ENCODE measurements around the gene SIRPD.
A peak's percentile ranks its signal among the peaks of the same experiment; 100 is the strongest.

SIRPD gene

DNA sequence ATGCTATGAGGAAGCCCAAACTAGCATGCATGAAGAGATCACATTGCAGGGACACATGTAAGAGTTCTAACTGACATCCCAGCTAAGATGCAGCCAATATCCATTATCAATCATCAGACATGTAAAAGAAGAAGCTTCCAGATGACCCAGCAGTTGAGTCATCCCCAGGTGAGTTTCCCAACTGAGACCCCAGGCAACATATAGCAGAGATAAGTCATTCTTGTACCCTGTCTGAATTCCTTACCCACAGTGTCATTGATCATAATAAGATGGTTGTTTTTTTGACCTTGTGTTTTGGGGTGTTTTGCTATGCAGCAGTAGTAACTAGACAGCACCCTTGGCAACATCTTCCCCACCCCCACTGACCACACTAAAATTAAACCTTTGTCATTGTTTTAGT, 18.9 kb downstream of the SIRPD start:
- DNase-seq (ENCODE audit: low read depth in 3 of 3, low spot score in 1 of 3) = no peak

GRCh38 chr20:1537731-1538058, 19.8 kb downstream of the SIRPD start:
- DNase-seq (ENCODE audit: low read depth in 3 of 3, low spot score in 1 of 3) = no peak

DNA sequence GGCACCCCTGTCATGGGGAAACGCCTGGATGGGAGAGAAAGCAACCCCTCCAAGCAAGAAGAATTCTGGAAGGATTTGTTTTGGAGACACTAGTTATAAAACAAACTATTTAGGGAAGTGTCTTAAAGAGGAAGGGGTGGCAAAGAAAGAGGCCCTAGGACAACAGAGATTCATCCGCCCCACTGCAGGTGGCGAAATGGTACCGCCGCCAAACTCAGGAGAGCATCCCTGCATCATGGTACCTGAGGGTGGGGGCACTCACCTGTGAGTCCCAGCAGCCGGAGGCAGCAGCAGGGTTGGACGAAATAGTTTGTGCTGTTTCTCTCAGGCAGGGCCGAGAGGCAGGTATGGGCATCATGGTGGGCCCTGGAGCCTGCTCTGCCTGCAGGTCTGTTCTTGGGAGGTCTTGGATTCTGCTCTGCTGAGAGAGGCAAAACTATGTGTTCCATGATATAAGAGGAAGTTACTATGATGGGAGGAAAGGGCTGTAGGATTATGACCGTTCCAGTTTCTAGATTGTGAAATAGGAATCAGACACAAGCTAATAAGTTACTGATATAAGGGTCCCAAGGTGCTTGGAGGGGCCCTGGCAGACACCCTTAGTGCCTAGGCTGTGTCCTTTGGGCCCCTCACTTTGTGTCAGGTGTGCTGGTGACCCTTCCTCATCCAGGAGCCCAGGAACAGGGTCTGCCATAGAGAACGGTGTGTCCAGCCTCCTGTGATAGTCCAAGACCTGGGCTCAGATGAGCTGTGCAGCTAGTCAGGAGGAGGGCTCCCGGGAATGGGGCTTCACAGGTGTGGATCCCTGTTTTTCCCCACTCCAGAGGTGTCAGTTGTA, 20.4 kb downstream of the SIRPD start:
- no peak for DNase-seq (ENCODE audit: low read depth in 3 of 3, low spot score in 1 of 3)

GRCh38 chr20:1535420-1536175, 21.9 kb downstream of the SIRPD start:
- DNase-seq (ENCODE audit: low read depth in 3 of 3, low spot score in 1 of 3) = no peak

DNA sequence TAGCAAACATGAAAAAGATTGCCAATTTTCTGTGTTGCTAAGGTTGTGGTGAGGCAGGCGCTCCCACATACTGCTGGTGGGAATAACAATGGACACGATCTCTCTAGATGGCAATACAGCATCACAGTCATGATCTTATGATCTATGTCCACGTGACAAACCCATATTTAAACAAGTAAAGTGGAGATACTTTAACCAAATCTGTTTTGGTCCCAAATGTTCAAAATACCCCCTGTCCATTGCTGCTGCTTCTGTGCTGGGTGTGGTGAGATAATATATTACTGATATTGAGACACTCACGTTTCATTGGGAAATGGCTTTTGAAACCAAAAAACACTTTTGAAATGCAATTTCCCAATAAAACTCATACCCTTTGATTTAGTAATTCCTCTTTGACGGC, 23.0 kb downstream of the SIRPD start:
- DNase-seq (ENCODE audit: low read depth in 3 of 3, low spot score in 1 of 3) = no peak

DNA sequence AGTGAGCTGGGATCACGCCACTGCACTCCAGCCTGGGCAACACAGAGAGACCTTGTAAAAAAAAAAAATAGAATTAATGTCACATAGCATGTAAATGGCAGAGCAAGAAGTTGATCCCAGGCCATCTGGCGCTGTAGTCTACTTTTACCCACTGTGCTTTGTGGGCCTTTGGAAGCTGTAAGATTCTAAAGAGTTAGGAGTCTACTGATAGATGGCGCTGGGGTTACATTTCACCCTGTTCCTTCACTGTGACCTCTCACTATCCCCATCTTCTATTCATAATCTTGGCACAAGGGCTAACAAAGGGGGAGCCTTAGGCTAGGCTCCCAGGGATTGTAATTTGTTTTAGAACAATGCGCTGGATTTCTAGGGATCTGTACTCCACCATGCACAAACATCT, 24.4 kb downstream of the SIRPD start:
- no peak for DNase-seq (ENCODE audit: low read depth in 3 of 3, low spot score in 1 of 3)

- no peak for DNase-seq (ENCODE audit: low read depth in 3 of 3, low spot score in 1 of 3)
Observed at GRCh38 chr20:1528811-1529210, 28.7 kb downstream of the SIRPD start.

- no peak for DNase-seq (ENCODE audit: low read depth in 3 of 3, low spot score in 1 of 3)
Observed at GRCh38 chr20:1527923-1528322, 29.6 kb downstream of the SIRPD start.

GRCh38 chr20:1526896-1527295, 30.6 kb downstream of the SIRPD start:
- no peak for DNase-seq (ENCODE audit: low read depth in 3 of 3, low spot score in 1 of 3)

GRCh38 chr20:1526310-1526709, 31.2 kb downstream of the SIRPD start:
- no peak for DNase-seq (ENCODE audit: low read depth in 3 of 3, low spot score in 1 of 3)

DNA sequence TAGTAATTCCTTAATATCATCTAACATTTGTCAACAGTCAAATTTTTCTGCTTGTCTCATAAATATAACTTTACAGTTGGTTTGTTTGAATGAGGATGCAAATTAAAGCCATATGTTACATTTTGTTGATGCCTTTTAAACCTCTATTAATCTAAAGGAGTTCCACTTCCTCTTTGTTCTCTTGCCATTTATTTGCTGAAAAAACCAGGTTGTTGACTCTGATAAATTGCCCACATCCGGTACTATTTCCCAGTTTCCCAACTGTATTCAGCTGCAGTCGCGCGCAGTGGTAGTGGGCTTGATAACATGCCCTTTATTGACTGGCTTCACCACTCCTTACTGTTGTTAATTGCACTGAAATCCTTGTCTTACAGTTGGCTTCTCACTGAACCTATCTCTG, 33.5 kb downstream of the SIRPD start:
- DNase-seq (ENCODE audit: low read depth in 3 of 3, low spot score in 1 of 3) = no peak

DNA sequence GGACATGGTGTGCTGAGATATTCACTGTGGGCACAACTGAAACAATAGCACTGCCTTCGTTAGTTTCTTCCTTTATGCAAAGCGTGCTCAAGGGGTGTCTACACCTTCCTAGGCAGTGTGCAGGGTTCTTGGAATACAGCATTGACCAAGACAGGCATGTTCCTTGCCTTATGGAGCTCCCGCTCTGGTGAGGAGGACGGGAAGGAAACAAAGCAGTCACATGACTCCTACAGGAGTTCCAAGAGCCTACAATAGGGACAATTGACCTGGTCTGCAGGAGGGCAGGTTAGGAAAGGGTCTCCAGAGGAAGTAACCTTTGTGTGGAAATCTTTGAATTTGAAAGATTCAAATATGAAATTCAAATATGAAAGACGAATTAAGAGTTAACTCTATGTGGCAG, 40.5 kb downstream of the SIRPD start:
- DNase-seq (ENCODE audit: low read depth in 3 of 3, low spot score in 1 of 3) = no peak

GRCh38 chr20:1513801-1514200, 43.7 kb downstream of the SIRPD start:
- DNase-seq (ENCODE audit: low read depth in 3 of 3, low spot score in 1 of 3) = no peak

GRCh38 chr20:1509237-1509636, 48.3 kb downstream of the SIRPD start:
- DNase-seq (ENCODE audit: low read depth in 3 of 3, low spot score in 1 of 3) = no peak

DNA sequence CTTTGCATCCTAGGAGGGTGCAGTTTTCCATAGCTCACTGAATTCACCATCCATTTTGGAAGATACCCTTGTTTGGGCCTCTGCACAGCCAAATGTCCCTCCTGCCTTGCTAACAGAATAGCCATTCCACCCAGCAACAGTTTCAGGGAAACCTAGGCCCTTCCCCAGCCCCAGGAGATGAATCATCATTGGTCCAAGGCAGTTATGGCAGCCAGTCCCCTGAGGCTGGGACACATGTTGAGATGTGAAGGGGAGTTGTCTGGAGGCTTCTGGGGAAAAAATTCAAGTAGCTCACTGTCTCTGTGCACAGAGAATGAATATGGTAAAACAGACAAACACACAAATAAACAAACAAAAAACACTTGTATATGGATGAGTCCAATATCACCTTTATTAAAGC, 48.9 kb downstream of the SIRPD start:
- no peak for DNase-seq (ENCODE audit: low read depth in 3 of 3, low spot score in 1 of 3)

DNA sequence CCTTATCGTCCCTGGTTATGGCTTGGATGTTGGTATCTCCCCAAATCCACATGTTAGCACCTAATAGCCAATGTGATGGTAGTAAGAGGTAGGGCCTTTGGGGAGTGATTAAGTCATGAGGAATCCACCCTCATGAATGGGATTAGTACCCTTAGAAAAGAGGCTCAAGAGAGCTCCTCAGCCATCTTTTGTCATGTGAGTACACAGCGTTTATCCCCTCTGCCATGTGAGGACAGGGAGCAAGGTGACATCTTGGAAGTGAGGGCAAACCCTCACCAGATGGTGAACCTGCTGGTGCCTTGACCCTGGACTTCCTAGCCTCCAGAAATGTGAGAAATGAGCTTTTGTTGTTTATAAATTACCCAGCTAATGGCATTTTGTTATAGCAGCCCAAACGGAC, 50.2 kb downstream of the SIRPD start:
- no peak for DNase-seq (ENCODE audit: low read depth in 3 of 3, low spot score in 1 of 3)

- no peak for DNase-seq (ENCODE audit: low read depth in 3 of 3, low spot score in 1 of 3)
Observed at GRCh38 chr20:1505871-1506270, 51.6 kb downstream of the SIRPD start.

GRCh38 chr20:1505361-1505760, 52.1 kb downstream of the SIRPD start:
- DNase-seq (ENCODE audit: low read depth in 3 of 3, low spot score in 1 of 3) = no peak

- DNase-seq (ENCODE audit: low read depth in 3 of 3, low spot score in 1 of 3) = peak; percentile 45 to 54 (median 47)
Observed at GRCh38 chr20:1503564-1504227, 53.8 kb downstream of the SIRPD start.

- no peak for DNase-seq (ENCODE audit: low read depth in 3 of 3, low spot score in 1 of 3)
Observed at GRCh38 chr20:1500496-1500895, 57.0 kb downstream of the SIRPD start.

- no peak for DNase-seq (ENCODE audit: low read depth in 3 of 3, low spot score in 1 of 3)
Observed at GRCh38 chr20:1499528-1500420, 57.7 kb downstream of the SIRPD start.

All from stimulated activated CD4-positive, alpha-beta T cell treated with anti-CD3 and anti-CD28 coated beads, TNF-alpha, amount 100 ng/mL, for 1 hour (primary cell).